Progenitor cell of endocrine pancreas (in vitro differentiated cells): ENCODE measurements around the gene PTGIS. TPM values are rescaled to one million over a fixed set of nuclear protein-coding genes. Genes with fewer than 3 reads are reported as not detected.

Source experiments
- DNase-seq: peaks from one replicate; pipeline ENCODE4 v3.0.0; 2021; ENCODE audit warnings: low spot score; ENCODE audit not compliant: unreplicated experiment
- H3K27ac Mint-ChIP-seq: 2 replicates; pipeline ENCODE4 v1.8.0; 2021; ENCODE audit warnings: mild to moderate bottlenecking, moderate library complexity, mixed read lengths
- H3K27me3 Mint-ChIP-seq: 2 replicates; pipeline ENCODE4 v1.8.0; 2021; ENCODE audit warnings: mixed read lengths
- H3K36me3 Mint-ChIP-seq: 2 replicates; pipeline ENCODE4 v1.8.0; 2022; ENCODE audit warnings: mixed read lengths; ENCODE audit not compliant: insufficient read depth
- H3K4me1 Mint-ChIP-seq: 2 replicates; pipeline ENCODE4 v1.8.0; 2021; ENCODE audit warnings: low read depth, mixed read lengths
- H3K4me3 Mint-ChIP-seq: 2 replicates; pipeline ENCODE4 v1.8.0; 2021; ENCODE audit warnings: low read depth, mild to moderate bottlenecking, moderate library complexity, mixed read lengths
- H3K9me3 Mint-ChIP-seq: 2 replicates; pipeline ENCODE4 v1.8.0; 2021; ENCODE audit warnings: low read depth, mixed read lengths
- total RNA-seq: library from RNA; stranded (reverse); gene quantifications from 2 replicates; pipeline ENCODE4 v1.2.1, GENCODE V29; 2021
- TF ChIP-seq, protein P1 (sequence below): fragments of 200-600 bp; sonication (generic); IDR thresholded peaks from one replicate; pipeline ENCODE4 v1.5.0; 2021; ENCODE audit warnings: antibody characterized with exemption, mild to moderate bottlenecking; ENCODE audit not compliant: unreplicated experiment

The PTGIS gene
- total RNA-seq, 1 donor from 2014 or later: 19.3 TPM

DNA sequence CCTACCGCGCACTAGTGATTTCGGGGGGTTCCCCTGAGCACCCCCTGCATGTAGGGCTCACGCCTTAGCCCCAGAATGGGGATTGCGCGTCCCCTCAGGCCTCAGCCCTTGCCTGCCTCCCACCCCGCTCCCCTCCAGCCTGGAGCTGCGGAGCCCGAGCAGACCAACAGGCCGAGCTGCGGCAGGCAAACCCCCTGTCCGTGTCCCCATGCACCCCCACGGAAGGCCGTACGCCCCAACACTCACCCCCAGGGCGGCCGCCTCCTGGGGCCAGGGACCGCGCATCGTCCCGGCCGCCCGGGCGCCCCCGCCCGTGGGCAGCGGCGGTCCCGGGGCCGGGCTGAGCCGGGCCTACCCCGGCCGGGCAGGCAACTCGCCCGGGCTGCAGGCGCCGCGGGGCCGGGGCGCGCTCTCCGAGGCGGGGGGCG lies 84.2 kb downstream of the PTGIS start:
- Mint-ChIP-seq H3K4me3 (peak overlapping the region; percentile 35), H3K9me3 (no peaks in the 10 kb centered on the region), H3K4me1 (peaks cover 10% of the 10 kb centered on the region), H3K27me3 (peaks cover 58% of the 10 kb centered on the region), H3K27ac (no peak overlapping the region), H3K36me3 (no peaks in the 10 kb centered on the region)
- TF ChIP-seq, protein P1, sequence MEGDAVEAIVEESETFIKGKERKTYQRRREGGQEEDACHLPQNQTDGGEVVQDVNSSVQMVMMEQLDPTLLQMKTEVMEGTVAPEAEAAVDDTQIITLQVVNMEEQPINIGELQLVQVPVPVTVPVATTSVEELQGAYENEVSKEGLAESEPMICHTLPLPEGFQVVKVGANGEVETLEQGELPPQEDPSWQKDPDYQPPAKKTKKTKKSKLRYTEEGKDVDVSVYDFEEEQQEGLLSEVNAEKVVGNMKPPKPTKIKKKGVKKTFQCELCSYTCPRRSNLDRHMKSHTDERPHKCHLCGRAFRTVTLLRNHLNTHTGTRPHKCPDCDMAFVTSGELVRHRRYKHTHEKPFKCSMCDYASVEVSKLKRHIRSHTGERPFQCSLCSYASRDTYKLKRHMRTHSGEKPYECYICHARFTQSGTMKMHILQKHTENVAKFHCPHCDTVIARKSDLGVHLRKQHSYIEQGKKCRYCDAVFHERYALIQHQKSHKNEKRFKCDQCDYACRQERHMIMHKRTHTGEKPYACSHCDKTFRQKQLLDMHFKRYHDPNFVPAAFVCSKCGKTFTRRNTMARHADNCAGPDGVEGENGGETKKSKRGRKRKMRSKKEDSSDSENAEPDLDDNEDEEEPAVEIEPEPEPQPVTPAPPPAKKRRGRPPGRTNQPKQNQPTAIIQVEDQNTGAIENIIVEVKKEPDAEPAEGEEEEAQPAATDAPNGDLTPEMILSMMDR: no peak
- no peak for DNase-seq

DNA sequence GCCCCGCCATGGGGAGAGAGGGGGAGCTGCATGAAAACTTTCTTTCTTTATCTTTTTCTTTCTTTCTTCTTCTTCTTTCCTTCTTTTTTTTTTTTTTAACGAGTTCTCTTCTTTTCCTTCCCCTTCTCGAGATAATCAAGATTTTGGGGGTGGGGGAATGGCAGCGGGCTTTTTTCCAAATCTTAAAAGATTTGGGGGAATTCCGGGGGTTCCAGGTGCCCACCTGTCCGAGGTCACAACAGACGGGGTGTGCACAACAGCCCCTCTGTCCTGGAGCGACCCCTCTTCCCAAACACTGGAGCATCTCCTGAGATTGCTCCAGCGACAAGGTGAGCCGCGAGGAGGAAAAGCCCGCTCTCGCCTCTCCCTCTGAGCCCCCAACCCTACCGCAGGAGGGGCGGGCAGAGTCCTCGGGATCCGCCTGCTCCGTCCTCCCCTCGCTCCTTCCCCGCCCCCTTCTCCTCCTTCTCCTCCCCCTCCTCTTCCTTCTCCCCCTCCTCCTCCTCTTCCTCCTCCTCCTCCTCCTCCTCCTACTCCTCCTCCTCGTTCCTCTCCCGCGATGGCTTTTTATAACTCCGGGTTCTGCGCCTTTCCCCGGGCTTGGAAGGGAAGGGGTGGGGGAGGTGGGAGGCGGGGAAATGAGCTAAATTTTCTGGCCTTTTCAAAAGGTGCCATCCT lies 84.8 kb downstream of the PTGIS start:
- Mint-ChIP-seq H3K9me3 (no peaks in the 10 kb centered on the region), H3K27ac (no peak overlapping the region), H3K27me3 (peaks cover 53% of the 10 kb centered on the region), H3K4me3 (peak overlapping the region; percentile 57), H3K4me1 (peaks cover 15% of the 10 kb centered on the region), H3K36me3 (no peaks in the 10 kb centered on the region)
- TF ChIP-seq, protein P1: no peak
- DNase-seq: no peak

DNA sequence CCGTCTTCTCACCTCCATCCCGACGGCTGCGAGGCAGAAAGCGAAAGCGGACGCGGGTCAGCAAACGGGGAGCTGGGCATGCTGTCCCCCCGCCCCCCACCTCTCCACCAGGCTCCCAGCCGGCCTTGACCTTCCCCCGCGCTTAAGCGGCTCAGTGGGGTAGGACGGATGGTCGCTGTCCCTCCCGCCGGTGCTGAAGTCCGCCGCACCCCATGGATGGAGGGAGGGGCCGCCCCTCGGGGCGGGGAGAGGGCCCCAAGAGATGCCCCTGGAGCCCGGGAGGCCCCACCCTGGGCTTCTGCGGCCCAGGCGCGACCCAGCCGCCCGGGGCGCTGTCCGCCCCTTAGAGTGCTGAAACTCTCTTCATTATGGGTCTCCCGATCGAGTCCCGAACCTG lies 85.3 kb downstream of the PTGIS start, which contains the start of gene KCNB1:
TSS of gene KCNB1 (minus strand) at position 48 of the 397 bp plus-strand sequence. CDS start 188 bp downstream, outside the sequence.
- peak within 1 kb of the TSS; percentile 57 for H3K4me3 Mint-ChIP-seq
- H3K4me1 Mint-ChIP-seq: peaks cover 15% of the 10 kb centered on the region
- no peaks in the 10 kb centered on the region for H3K36me3 Mint-ChIP-seq
- no peaks in the 10 kb centered on the region for H3K9me3 Mint-ChIP-seq
- no peak within 1 kb of the TSS for H3K27ac Mint-ChIP-seq
- TF ChIP-seq, protein P1: peak; percentile 23
- peak; percentile 85 for DNase-seq
- peaks cover 50% of the 10 kb centered on the region for H3K27me3 Mint-ChIP-seq

DNA sequence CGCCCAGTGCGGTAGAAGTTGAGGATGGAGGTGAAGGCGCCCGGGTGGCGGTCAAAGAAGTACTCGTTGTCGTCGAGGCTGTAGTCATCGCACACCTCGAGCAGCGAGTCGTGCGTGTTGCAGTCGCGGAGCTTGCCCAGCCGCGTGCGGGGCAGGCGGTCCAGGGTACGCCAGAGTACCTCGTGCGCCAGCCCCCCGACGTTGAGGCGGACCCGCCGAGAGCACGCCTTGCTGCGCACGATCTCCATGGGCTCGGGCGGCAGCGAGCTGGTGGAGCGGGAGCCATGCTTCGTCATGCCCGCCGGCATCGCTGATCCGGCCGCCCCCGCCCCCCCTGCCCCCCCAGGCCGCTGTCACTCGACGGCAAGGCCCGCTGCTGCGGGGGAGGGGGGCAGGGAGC lies 85.8 kb downstream of the PTGIS start:
- no peak overlapping the region for H3K27ac Mint-ChIP-seq
- H3K4me3 Mint-ChIP-seq: no peak overlapping the region
- TF ChIP-seq, protein P1: no peak
- H3K9me3 Mint-ChIP-seq: no peaks in the 10 kb centered on the region
- no peak for DNase-seq
- H3K4me1 Mint-ChIP-seq: peaks cover 15% of the 10 kb centered on the region
- H3K36me3 Mint-ChIP-seq: no peaks in the 10 kb centered on the region
- peaks cover 46% of the 10 kb centered on the region for H3K27me3 Mint-ChIP-seq

DNA sequence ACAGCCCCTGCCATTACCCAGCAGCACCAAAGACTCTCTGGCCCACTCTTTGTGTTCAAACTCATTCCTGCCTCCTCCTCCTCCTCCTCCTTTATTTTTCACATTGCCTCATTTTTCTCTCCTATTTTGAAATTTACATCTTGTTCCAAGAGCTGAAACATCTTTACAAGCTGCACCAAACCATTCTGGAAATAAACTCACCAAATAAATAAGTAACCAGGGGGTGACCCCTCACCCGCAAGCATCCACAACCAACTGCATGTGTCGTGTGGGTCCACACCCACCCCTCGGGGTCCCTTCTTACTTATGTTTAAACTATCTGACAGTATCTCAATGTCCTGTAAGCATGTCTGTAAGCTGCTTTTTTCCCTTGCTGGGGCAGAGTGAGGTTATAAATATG lies 86.8 kb downstream of the PTGIS start:
- DNase-seq: no peak
- Mint-ChIP-seq H3K4me1 (peaks cover 15% of the 10 kb centered on the region), H3K4me3 (no peak overlapping the region), H3K27ac (no peak overlapping the region), H3K27me3 (peaks cover 36% of the 10 kb centered on the region), H3K9me3 (no peaks in the 10 kb centered on the region), H3K36me3 (no peaks in the 10 kb centered on the region)
- TF ChIP-seq, protein P1: no peak
